Activated T-cell treated with anti-CD3 and anti-CD28 coated beads, Interleukin-2, amount 50 U/mL, for 4 hours (primary cell): Measurements from ENCODE around the gene PABPN1. TPM values are rescaled to one million over a fixed set of nuclear protein-coding genes. Genes with fewer than 3 reads are reported as not detected.

Experiments used
- ATAC-seq, 2 donors: fragments of 200-7000 bp; cut with Tn5 transposase; one replicate each; pipeline ENCODE4 v1.10.0; 2021
- DNase-seq: peaks from one replicate; pipeline ENCODE4 v3.0.0-alpha.2; 2020
- H3K27me3 Mint-ChIP-seq: one replicate; pipeline ENCODE4 v1.8.0; 2021; ENCODE audit warnings: low read depth, mixed read lengths
- H3K36me3 Mint-ChIP-seq: one replicate; pipeline ENCODE4 v1.8.0; 2022; ENCODE audit warnings: mixed read lengths; ENCODE audit not compliant: insufficient read depth
- H3K4me1 Mint-ChIP-seq: one replicate; pipeline ENCODE4 v1.8.0; 2021; ENCODE audit warnings: low read depth, mixed read lengths
- H3K4me3 Mint-ChIP-seq: one replicate; pipeline ENCODE4 v1.8.0; 2021; ENCODE audit warnings: mild to moderate bottlenecking, moderate library complexity, mixed read lengths
- H3K9me3 Mint-ChIP-seq: one replicate; pipeline ENCODE4 v1.8.0; 2021; ENCODE audit warnings: mixed read lengths
- total RNA-seq, 3 donors: library from RNA; stranded (reverse); gene quantifications; one replicate each; pipeline ENCODE4 v1.2.1, GENCODE V29; 2021

Gene PABPN1
- total RNA-seq, 3 donors from 2014 or later, result 319 to 339 (median 333) TPM

GRCh38 chr14:23366426-23366921 lies 45.2 kb downstream of the PABPN1 start:
- Mint-ChIP-seq H3K36me3 (no peaks in the 10 kb centered on the region), H3K4me1 (no peaks in the 10 kb centered on the region), H3K27me3 (peaks cover 30% of the 10 kb centered on the region), H3K4me3 (no peak overlapping the region), H3K9me3 (no peaks in the 10 kb centered on the region)
- DNase-seq, result no peak
- no peak for ATAC-seq

- H3K9me3 Mint-ChIP-seq, result no peaks in the 10 kb centered on the region
- H3K27me3 Mint-ChIP-seq, result peaks cover 18% of the 10 kb centered on the region
- no peak for ATAC-seq
- H3K36me3 Mint-ChIP-seq, result no peaks in the 10 kb centered on the region
- no peak for DNase-seq
- H3K4me1 Mint-ChIP-seq, result no peaks in the 10 kb centered on the region
- H3K4me3 Mint-ChIP-seq, result no peak overlapping the region
Observed at GRCh38 chr14:23370221-23370620, 49.0 kb downstream of the PABPN1 start.

GRCh38 chr14:23371865-23372264 lies 50.6 kb downstream of the PABPN1 start:
- DNase-seq (no peak), ATAC-seq (no peak)
- H3K4me3 Mint-ChIP-seq, result no peak overlapping the region
- H3K36me3 Mint-ChIP-seq, result no peaks in the 10 kb centered on the region
- H3K4me1 Mint-ChIP-seq, result no peaks in the 10 kb centered on the region
- peaks cover 13% of the 10 kb centered on the region for H3K27me3 Mint-ChIP-seq
- no peaks in the 10 kb centered on the region for H3K9me3 Mint-ChIP-seq

- DNase-seq, result no peak
- no peak for ATAC-seq
- no peaks in the 10 kb centered on the region for H3K4me1 Mint-ChIP-seq
- H3K27me3 Mint-ChIP-seq, result peaks cover 6% of the 10 kb centered on the region
- H3K36me3 Mint-ChIP-seq, result no peaks in the 10 kb centered on the region
- no peaks in the 10 kb centered on the region for H3K9me3 Mint-ChIP-seq
- H3K4me3 Mint-ChIP-seq, result no peak within 1 kb of the TSS
Observed at GRCh38 chr14:23372509-23372908, 51.3 kb downstream of the PABPN1 start, which contains the start of gene IL25. Gene IL25, plus strand, starts transcription at chr14:23372809.

GRCh38 chr14:23373041-23373440 lies 51.8 kb downstream of the PABPN1 start:
- H3K4me1 Mint-ChIP-seq, result no peaks in the 10 kb centered on the region
- no peak for ATAC-seq
- no peak overlapping the region for H3K4me3 Mint-ChIP-seq

More at GRCh38 chr14:23373041-23373440, 51.8 kb downstream of the PABPN1 start:
- DNase-seq, result no peak
- H3K27me3 Mint-ChIP-seq, result peaks cover 3% of the 10 kb centered on the region
- no peaks in the 10 kb centered on the region for H3K36me3 Mint-ChIP-seq
- H3K9me3 Mint-ChIP-seq, result no peaks in the 10 kb centered on the region

Other genes starting within 250 kb of the PABPN1 start
- gene ACIN1, start 226.3 kb upstream of the PABPN1 start, total RNA-seq, result 100 to 1,000 TPM; 195 to 200 (median 196) TPM
- 10 to 100 TPM; 34.6 to 39.9 (median 36.9) TPM for gene C14orf119, start 226.0 kb upstream of the PABPN1 start, total RNA-seq
- gene CIROP, start 216.5 kb upstream of the PABPN1 start, total RNA-seq, result not detected
- gene CEBPE, start 202.2 kb upstream of the PABPN1 start, total RNA-seq, result not detected
- gene SLC7A8, start 137.8 kb upstream of the PABPN1 start, total RNA-seq, result 1 to 10 TPM in 2 of 3 donors, under 1 TPM in 1; 0.81 to 1.5 (median 1.4) TPM
- not detected for gene RNF212B, start 83.5 kb upstream of the PABPN1 start, total RNA-seq
- 1 to 10 TPM; 5.8 to 8.4 (median 8.1) TPM for gene HOMEZ, start 35.3 kb upstream of the PABPN1 start, total RNA-seq
- gene PPP1R3E, start 18.6 kb upstream of the PABPN1 start, total RNA-seq, result 1 to 10 TPM; 7.3 to 7.9 (median 7.8) TPM
- under 1 TPM; 0.10 to 0.73 (median 0.40) TPM for gene BCL2L2, start 14.6 kb upstream of the PABPN1 start, total RNA-seq
- 1 to 10 TPM; 2.0 to 2.4 (median 2.3) TPM for gene SLC22A17, start 31.4 kb downstream of the PABPN1 start, total RNA-seq
- gene EFS, start 43.7 kb downstream of the PABPN1 start, total RNA-seq, result under 1 TPM in 2 of 3 donors, not detected in 1; 0.08 TPM
- gene IL25, start 51.4 kb downstream of the PABPN1 start, total RNA-seq, result not detected
- not detected for gene CMTM5, start 55.6 kb downstream of the PABPN1 start, total RNA-seq
- gene MYH6, start 86.8 kb downstream of the PABPN1 start, total RNA-seq, result not detected
- gene MYH7, start 114.2 kb downstream of the PABPN1 start, total RNA-seq, result under 1 TPM in 1 of 3 donors, not detected in 2; 0.03 TPM
- gene NGDN, start 148.2 kb downstream of the PABPN1 start, total RNA-seq, result 100 to 1,000 TPM; 115 to 120 (median 117) TPM
- gene ZFHX2, start 230.3 kb downstream of the PABPN1 start, total RNA-seq, result 1 to 10 TPM in 2 of 3 donors, under 1 TPM in 1; 0.58 to 1.1 (median 1.1) TPM
- gene THTPA, start 234.8 kb downstream of the PABPN1 start, total RNA-seq, result 10 to 100 TPM; 17.1 to 18.8 (median 17.6) TPM
- gene AP1G2, start 246.3 kb downstream of the PABPN1 start, total RNA-seq, result 100 to 1,000 TPM in 2 of 3 donors, 10 to 100 TPM in 1; 86.9 to 113 (median 108) TPM